NCI-H69 (cell line): Measurements from ENCODE around the gene LY86.
A peak's percentile ranks its signal among the peaks of the same experiment; 100 is the strongest.
"Not testable (repeated sequence)": the region's sequence is repeated elsewhere in the genome, so short reads cannot be mapped to it uniquely, and the experiment has no call there.

Experiments
- DNase-seq: peaks from one replicate; lab custom pipeline; 2025; lab: John Stamatoyannopoulos, UW

Gene LY86

GRCh38 chr6:6596529-6597328 is 8.2 kb downstream of the LY86 start:
- DNase-seq, result no peak

GRCh38 chr6:6597682-6598081 is 9.2 kb downstream of the LY86 start:
- no peak for DNase-seq

- DNase-seq, result no peak
Measured at GRCh38 chr6:6599468-6599873, 11.0 kb downstream of the LY86 start.

GRCh38 chr6:6600875-6601274 is 12.4 kb downstream of the LY86 start:
- peak; percentile 39 for DNase-seq

- DNase-seq, result no peak
Measured at GRCh38 chr6:6602262-6602661, 13.7 kb downstream of the LY86 start.

GRCh38 chr6:6603317-6603716 is 14.8 kb downstream of the LY86 start:
- DNase-seq, result no peak

- no peak for DNase-seq
Measured at GRCh38 chr6:6604015-6604414, 15.5 kb downstream of the LY86 start.

- no peak for DNase-seq
Measured at GRCh38 chr6:6604566-6604965, 16.0 kb downstream of the LY86 start.

GRCh38 chr6:6605873-6606272 is 17.4 kb downstream of the LY86 start:
- DNase-seq, result no peak

GRCh38 chr6:6606391-6607030 is 18.0 kb downstream of the LY86 start:
- DNase-seq, result not testable (repeated sequence)

- DNase-seq, result no peak
Measured at GRCh38 chr6:6609450-6609849, 20.9 kb downstream of the LY86 start.

GRCh38 chr6:6610031-6610591 is 21.6 kb downstream of the LY86 start:
- DNase-seq, result no peak

- no peak for DNase-seq
Measured at GRCh38 chr6:6611486-6611885, 23.0 kb downstream of the LY86 start.

GRCh38 chr6:6612308-6612707 is 23.8 kb downstream of the LY86 start:
- DNase-seq, result no peak

GRCh38 chr6:6613103-6613718 is 24.7 kb downstream of the LY86 start:
- DNase-seq, result not testable (repeated sequence)

GRCh38 chr6:6614096-6614982 is 25.8 kb downstream of the LY86 start:
- no peak for DNase-seq

GRCh38 chr6:6614983-6615349 is 26.4 kb downstream of the LY86 start:
- DNase-seq, result no peak

GRCh38 chr6:6616656-6617055 is 28.1 kb downstream of the LY86 start:
- DNase-seq, result no peak

GRCh38 chr6:6619021-6619794 is 30.7 kb downstream of the LY86 start:
- DNase-seq, result no peak

GRCh38 chr6:6620766-6621425 is 32.4 kb downstream of the LY86 start:
- DNase-seq, result no peak

- no peak for DNase-seq
Measured at GRCh38 chr6:6622501-6622900, 34.0 kb downstream of the LY86 start.
